Activated T-cell treated with anti-CD3 and anti-CD28 coated beads for 24 hours (primary cell): ENCODE data around the gene CELF4.

Source experiments
- DNase-seq: peaks from one replicate; pipeline ENCODE4 v3.0.0-alpha.2; 2020; ENCODE audit warnings: low read depth

Gene CELF4

DNA sequence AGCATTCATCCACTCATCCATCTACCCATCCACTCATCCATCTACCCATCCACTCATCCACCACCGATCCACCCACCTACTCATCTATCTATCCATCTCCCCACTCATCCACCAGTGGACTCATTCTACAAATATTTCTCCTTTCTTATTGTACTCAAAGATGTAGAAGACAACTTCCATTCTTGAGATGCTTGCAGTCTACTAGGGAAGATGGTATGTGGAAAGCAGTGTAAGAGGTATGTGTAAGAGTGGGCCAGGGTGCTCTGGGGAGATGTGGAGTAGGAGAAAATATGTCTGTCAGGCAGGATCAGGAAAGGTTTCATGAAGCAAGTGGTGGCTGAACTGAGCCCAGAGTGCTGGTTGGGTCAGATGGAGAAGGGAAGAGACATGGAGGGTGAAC lies 150.8 kb downstream of the CELF4 start:
- DNase-seq = no peak

DNA sequence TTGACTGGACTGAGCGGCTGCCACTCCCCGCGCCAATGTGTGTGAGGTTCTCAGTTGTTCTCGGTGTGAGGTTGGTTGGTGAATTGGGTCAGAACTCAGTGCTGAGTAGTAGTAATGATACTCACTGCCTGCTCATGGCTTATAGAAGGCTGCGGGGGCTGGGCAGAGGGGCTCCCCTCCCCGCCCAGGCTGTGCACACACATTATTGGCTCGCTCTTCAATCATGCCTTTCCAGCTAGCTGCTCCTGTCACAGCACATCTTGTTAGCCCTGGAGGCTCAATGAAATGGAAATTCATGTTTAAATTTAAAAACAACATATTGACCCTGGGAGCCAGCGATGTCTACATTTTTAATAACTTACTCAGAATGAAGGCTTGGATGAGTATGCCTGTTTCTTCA lies 152.8 kb downstream of the CELF4 start:
- DNase-seq = no peak

GRCh38 chr18:37412333-37412732 lies 153.3 kb downstream of the CELF4 start:
- DNase-seq = no peak

GRCh38 chr18:37409878-37410277 lies 155.7 kb downstream of the CELF4 start:
- DNase-seq = no peak

GRCh38 chr18:37408676-37409265 lies 156.8 kb downstream of the CELF4 start:
- DNase-seq = no peak

- no peak for DNase-seq
These were observed 158.0 kb downstream of the CELF4 start for GRCh38 chr18:37407571-37407970.

DNA sequence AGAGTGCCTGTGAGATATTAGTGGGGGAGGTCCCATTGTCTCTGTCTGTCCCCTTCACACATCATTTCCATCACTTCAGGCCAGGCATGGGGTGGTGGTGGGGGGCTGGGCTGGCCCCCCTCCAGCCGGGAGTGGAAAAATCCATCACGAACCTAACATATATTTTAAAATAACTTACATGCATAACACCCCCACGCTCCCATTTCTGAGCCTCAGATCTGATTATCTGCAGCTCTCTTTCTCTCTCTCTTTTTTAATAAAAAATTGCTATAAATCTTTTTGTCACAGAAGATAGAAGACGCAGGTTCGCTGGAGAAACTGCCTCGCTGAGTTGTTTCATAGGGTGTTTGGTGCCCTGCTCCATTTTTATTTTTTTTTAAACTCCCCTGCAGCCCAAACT lies 159.8 kb downstream of the CELF4 start:
- DNase-seq = no peak

GRCh38 chr18:37405229-37405628 lies 160.4 kb downstream of the CELF4 start:
- DNase-seq = no peak

DNA sequence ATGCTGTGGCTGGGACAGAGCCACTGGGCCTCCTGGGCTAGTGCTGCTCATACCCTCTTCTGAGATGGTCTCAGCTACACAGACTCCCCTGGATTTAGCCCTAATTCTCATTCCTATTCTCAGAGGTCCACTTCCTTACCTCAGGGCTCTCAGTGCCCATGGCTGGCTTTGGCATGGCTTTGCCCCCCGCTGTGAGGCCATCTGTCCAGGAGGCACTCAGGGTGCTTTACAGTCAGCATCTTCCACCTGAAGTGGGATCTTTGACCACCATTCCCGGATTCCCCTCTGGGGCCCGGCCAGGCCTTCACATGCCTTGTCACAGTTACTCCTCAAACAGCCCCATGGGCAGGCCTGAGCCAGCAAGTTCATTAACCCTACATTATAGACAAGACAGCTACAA lies 161.8 kb downstream of the CELF4 start:
- DNase-seq = no peak

GRCh38 chr18:37403100-37403781 lies 162.4 kb downstream of the CELF4 start:
- no peak for DNase-seq

DNA sequence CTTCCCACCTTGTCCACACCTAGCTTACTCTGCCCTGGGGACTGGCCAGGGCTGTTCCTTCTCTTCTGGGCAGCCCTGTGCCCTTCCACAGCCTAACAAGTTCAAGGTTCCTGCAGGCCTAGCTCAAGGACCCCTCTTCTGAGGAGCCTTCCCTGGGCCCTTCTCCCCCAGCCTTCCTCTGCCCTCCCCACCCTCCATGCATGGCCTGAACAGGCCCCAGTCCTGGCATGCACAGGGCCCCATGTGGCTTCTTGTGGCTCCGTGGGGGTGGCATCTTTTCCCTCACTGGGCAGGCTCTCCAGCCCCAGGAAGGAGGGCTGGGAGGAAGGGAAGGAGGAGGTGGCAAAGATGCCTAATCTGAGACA lies 162.9 kb downstream of the CELF4 start:
- DNase-seq = no peak

GRCh38 chr18:37400802-37401201 lies 164.8 kb downstream of the CELF4 start:
- DNase-seq = no peak

DNA sequence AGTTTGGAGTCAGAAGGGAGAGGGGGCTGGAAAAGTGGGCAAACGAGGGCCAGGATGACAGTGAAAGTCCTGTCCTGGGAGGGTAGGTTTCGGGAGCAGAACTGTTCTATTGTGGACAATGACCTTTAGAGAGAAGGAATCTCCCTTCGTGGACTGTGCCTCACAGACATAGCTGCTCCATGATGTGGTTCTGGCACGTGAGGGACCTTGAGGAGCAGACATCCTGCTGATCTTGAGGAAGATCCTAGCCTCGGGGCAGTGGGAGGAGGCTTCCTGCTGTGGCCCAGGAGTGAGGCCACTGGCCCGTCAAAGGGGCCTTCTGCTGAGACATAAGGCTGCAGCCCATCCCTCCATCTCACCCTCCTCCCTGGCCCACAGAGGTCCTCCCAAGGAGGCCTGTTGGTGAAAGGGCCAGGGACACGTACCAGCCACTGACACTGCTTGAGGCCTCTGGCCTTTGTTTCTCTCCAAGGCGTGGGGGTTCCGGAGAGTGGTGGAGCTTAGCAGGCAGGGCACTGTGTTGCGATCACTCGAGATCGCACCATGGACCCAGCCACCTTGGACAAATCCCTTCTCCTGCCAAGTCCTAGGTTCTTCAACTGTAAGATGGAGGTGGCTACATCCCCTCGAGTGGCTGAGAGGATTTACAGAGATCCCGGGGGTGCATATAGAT lies 167.2 kb downstream of the CELF4 start:
- DNase-seq = no peak

- no peak for DNase-seq
These were observed 167.8 kb downstream of the CELF4 start for GRCh38 chr18:37397814-37398213.

DNA sequence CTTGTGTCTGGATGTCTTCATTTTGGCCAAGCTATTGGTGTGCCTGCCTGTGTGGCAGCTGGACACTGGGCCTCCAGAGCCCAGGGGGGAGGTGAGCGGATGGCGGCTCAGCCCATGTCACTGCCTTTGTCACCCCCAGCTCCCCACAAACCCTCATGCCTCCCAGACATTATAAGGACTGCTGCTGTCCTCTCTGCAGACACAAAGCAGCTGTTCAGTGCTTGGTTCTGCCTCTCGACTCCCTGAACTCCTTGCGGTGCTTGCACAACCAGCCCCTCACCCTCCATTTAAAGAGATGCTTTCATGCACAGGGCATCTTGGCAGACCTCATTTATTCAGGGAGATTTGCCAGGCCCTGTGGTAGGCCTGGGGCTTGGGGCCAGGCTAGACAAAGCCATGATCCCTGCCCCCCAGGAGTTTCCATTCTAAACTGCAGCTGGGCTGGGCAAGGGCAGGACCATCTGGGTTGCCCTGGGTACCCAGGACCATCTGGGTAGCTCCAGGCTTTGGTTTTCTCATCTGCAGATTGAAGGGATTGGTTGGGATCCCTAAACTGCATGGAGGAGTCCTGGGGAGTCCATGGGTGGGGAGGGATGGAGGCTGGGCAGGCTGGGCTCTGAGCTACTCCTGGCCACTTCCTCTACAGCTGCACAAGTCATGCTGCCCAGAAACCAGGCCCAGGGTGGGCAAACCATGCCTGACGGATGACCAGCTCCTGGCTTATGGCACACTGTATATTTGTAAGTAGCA lies 168.5 kb downstream of the CELF4 start:
- DNase-seq = no peak

- DNase-seq = no peak
These were observed 170.0 kb downstream of the CELF4 start for GRCh38 chr18:37395631-37396030.

DNA sequence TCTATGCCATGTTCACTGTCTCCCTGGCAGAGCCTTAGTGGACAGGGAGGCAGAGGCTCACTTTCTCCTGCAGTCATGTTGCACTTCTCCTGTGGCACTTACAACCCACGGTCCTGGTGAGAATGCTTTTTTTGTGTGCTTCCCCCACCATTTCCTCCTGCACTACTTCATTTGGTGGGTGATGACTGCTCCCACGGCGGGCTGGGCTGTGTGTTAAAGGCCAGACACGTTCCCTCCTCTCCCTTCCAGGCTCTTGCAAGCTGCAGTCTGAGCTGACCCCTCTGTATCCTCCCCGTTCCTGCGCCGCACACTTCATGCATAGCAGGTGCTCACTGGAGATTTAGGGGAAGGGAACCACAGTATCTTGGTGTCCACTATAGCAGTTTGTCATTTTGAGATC lies 170.5 kb downstream of the CELF4 start:
- DNase-seq = no peak

GRCh38 chr18:37394610-37394965 lies 171.0 kb downstream of the CELF4 start:
- DNase-seq = no peak

DNA sequence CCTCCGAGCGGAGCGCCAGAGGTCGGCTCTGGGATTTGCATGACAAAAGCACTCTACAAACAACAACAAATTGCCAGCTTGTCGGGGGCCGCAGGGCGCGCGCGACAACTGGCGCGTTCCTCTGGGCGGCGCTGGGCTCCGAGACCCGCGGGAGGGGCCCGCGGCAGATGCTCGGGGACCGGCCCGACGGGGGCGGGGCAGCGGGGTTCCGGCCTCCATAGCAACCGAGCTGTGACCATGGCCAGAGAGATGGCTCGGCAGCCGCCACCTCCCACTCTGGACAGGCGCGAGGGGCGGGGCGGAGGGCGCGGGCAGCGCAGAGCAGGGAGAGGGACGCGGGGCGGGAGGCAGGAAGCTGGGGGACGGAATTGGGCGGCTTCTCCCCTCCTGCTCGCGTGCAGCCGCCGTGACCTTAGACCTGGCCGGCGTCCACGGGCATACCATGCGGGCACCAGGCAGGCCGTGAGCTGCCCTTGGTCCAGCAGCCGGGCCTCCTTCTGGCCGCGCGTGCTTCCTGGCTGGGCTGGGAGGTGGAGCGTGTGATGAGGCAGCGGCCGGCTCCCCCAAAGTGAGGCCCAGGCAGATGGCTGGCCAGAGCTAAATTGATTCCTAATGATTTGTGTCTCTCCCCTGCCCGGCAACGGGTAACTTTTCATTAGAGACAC lies 171.5 kb downstream of the CELF4 start:
- no peak for DNase-seq

- no peak for DNase-seq
These were observed 172.3 kb downstream of the CELF4 start for GRCh38 chr18:37393221-37393827.

DNA sequence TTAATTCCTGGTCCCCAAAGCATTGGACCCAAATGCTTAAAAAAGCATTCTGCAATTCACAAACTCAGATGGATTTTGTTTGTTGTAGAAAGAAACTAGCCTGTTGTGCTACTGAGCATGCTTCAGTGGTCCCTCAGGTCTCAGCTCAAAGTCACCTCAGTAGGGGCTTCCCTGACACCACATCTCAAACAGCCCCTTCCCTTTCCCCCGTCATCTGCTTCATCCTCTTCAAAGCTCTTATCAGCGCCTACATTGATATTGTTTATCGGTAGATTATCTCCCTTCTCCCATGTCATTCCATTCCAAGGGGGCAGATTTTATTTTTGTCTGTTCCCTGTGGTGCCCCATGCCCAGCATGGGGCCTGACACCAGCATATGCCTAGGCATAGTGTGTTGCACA lies 172.9 kb downstream of the CELF4 start:
- no peak for DNase-seq
